ENCODE data around the gene TMEM80. TPM values are rescaled to one million over a fixed set of nuclear protein-coding genes. Genes with fewer than 3 reads are reported as not detected.

Gene TMEM80
- polyA plus RNA-seq, 1 donor = 36.1 TPM

- no peaks in the 10 kb centered on the region for H3K27me3 ChIP-seq (ENCODE audit: control insufficient read depth, insufficient read depth, low read length)
- H3K4me1 ChIP-seq (ENCODE audit: control insufficient read depth, insufficient read depth, low read length) = peaks cover 16% of the 10 kb centered on the region
- H3K27ac ChIP-seq (ENCODE audit: low read length) = peak overlapping the region; percentile 64
- WGBS (ENCODE audit: insufficient coverage, low lambda C conversion rate) = no CpG with 5 or more reads among the region's 46 CpGs
- peak overlapping the region; percentile 63 for H3K4me3 ChIP-seq (ENCODE audit: low read length)
- no peaks in the 10 kb centered on the region for H3K9me3 ChIP-seq (ENCODE audit: control insufficient read depth, low read depth, low read length)
- DNase-seq = no peak
- H3K36me3 ChIP-seq (ENCODE audit: control insufficient read depth, insufficient read depth, low read length) = no peaks in the 10 kb centered on the region
Observed at GRCh38 chr11:746289-747157, 50.9 kb downstream of the TMEM80 start.

GRCh38 chr11:747158-748006, 51.8 kb downstream of the TMEM80 start, which contains the start of gene TALDO1:
Gene TALDO1 (plus strand): TSS chr11:747464. CDS start chr11:747482, 18 bp downstream.
- peaks cover 16% of the 10 kb centered on the region for H3K4me1 ChIP-seq (ENCODE audit: control insufficient read depth, insufficient read depth, low read length)
- H3K27me3 ChIP-seq (ENCODE audit: control insufficient read depth, insufficient read depth, low read length) = no peaks in the 10 kb centered on the region
- no peaks in the 10 kb centered on the region for H3K9me3 ChIP-seq (ENCODE audit: control insufficient read depth, low read depth, low read length)
- H3K36me3 ChIP-seq (ENCODE audit: control insufficient read depth, insufficient read depth, low read length) = peaks cover under 1% of the 10 kb centered on the region
- no CpG with 5 or more reads among the region's 112 CpGs for WGBS (ENCODE audit: insufficient coverage, low lambda C conversion rate)
- H3K27ac ChIP-seq (ENCODE audit: low read length) = peak within 1 kb of the TSS; percentile 64
- peak within 1 kb of the TSS; percentile 63 for H3K4me3 ChIP-seq (ENCODE audit: low read length)
- DNase-seq = peak; percentile 87 to 92

DNA sequence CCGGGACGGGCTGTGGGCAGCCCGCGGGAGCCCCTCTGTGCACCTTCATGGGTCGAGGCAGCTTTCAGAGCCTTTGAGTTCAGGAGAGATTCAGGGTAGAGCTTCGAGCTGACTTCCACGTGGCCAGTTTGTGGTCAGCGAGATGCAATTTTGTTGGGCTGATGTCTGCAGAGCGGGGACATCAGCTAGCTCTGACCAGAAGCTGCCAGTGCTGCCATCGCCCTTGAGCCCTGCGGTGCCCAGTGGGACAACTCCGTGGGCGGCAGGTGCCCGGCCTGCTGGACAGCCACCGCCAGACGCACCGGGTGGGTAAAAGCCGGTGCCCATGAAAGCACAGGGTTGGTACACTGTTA, 52.4 kb downstream of the TMEM80 start:
- peak overlapping the region; percentile 62 for H3K4me3 ChIP-seq (ENCODE audit: low read length)
- WGBS (ENCODE audit: insufficient coverage, low lambda C conversion rate) = no CpG with 5 or more reads among the region's 18 CpGs
- H3K27me3 ChIP-seq (ENCODE audit: control insufficient read depth, insufficient read depth, low read length) = no peaks in the 10 kb centered on the region
- no peaks in the 10 kb centered on the region for H3K9me3 ChIP-seq (ENCODE audit: control insufficient read depth, low read depth, low read length)
- no peak for DNase-seq
- H3K27ac ChIP-seq (ENCODE audit: low read length) = no peak overlapping the region
- peaks cover 3% of the 10 kb centered on the region for H3K36me3 ChIP-seq (ENCODE audit: control insufficient read depth, insufficient read depth, low read length)
- H3K4me1 ChIP-seq (ENCODE audit: control insufficient read depth, insufficient read depth, low read length) = peaks cover 16% of the 10 kb centered on the region

GRCh38 chr11:749731-750130, 54.1 kb downstream of the TMEM80 start:
- Histone ChIP-seq H3K4me3 (ENCODE audit: low read length) (no peak overlapping the region), H3K27me3 (ENCODE audit: control insufficient read depth, insufficient read depth, low read length) (no peaks in the 10 kb centered on the region), H3K4me1 (ENCODE audit: control insufficient read depth, insufficient read depth, low read length) (peaks cover 16% of the 10 kb centered on the region), H3K27ac (ENCODE audit: low read length) (no peak overlapping the region), H3K9me3 (ENCODE audit: control insufficient read depth, low read depth, low read length) (no peaks in the 10 kb centered on the region), H3K36me3 (ENCODE audit: control insufficient read depth, insufficient read depth, low read length) (peaks cover 3% of the 10 kb centered on the region)
- WGBS (ENCODE audit: insufficient coverage, low lambda C conversion rate) = no CpG with 5 or more reads among the region's 2 CpGs
- no peak for DNase-seq

Other genes starting within 250 kb of the TMEM80 start
- gene PTDSS2, start 245.5 kb upstream of the TMEM80 start, polyA plus RNA-seq = 21.1 TPM
- gene RNH1, start 188.6 kb upstream of the TMEM80 start, polyA plus RNA-seq = 85.4 TPM
- 28.3 TPM for gene HRAS, start 160.2 kb upstream of the TMEM80 start, polyA plus RNA-seq
- gene LRRC56, start 158.3 kb upstream of the TMEM80 start, polyA plus RNA-seq = 2.4 TPM
- 4.6 TPM for gene LMNTD2, start 135.1 kb upstream of the TMEM80 start, polyA plus RNA-seq
- gene RASSF7, start 134.8 kb upstream of the TMEM80 start, polyA plus RNA-seq = 45.4 TPM
- gene PHRF1, start 119.3 kb upstream of the TMEM80 start, polyA plus RNA-seq = 40.5 TPM
- gene IRF7, start 79.9 kb upstream of the TMEM80 start, polyA plus RNA-seq = 16.7 TPM
- 763 TPM for gene CDHR5, start 70.9 kb upstream of the TMEM80 start, polyA plus RNA-seq
- 131 TPM for gene SCT, start 68.6 kb upstream of the TMEM80 start, polyA plus RNA-seq
- 1.3 TPM for gene DRD4, start 58.5 kb upstream of the TMEM80 start, polyA plus RNA-seq
- 24.1 TPM for gene DEAF1, start 594 bp upstream of the TMEM80 start, polyA plus RNA-seq
- 260 TPM for gene EPS8L2, start 10.4 kb downstream of the TMEM80 start, polyA plus RNA-seq
- 92.4 TPM for gene TALDO1, start 51.6 kb downstream of the TMEM80 start, polyA plus RNA-seq
- 58.1 TPM for gene GATD1, start 81.7 kb downstream of the TMEM80 start, polyA plus RNA-seq
- gene CEND1, start 94.3 kb downstream of the TMEM80 start, polyA plus RNA-seq = 2.0 TPM
- 14.6 TPM for gene SLC25A22, start 102.5 kb downstream of the TMEM80 start, polyA plus RNA-seq
- gene PIDD1, start 109.4 kb downstream of the TMEM80 start, polyA plus RNA-seq = 15.1 TPM
- gene RPLP2, start 114.2 kb downstream of the TMEM80 start, polyA plus RNA-seq = 1,325 TPM
- 98.0 TPM for gene PNPLA2, start 123.1 kb downstream of the TMEM80 start, polyA plus RNA-seq
- 34.4 TPM for gene CRACR2B, start 132.1 kb downstream of the TMEM80 start, polyA plus RNA-seq
- gene CD151, start 137.1 kb downstream of the TMEM80 start, polyA plus RNA-seq = 317 TPM
- 87.5 TPM for gene POLR2L, start 146.7 kb downstream of the TMEM80 start, polyA plus RNA-seq
- gene TSPAN4, start 147.0 kb downstream of the TMEM80 start, polyA plus RNA-seq = 27.8 TPM
- gene CHID1, start 215.0 kb downstream of the TMEM80 start, polyA plus RNA-seq = 82.9 TPM
- 79.6 TPM for gene AP2A2, start 230.1 kb downstream of the TMEM80 start, polyA plus RNA-seq

Data from large intestine (tissue), 3 donors.